Breast epithelium (tissue), 4 donors: ENCODE results near the gene PFN2. TPM values are rescaled to one million over a fixed set of nuclear protein-coding genes. Genes with fewer than 3 reads are reported as not detected.
"Not testable (repeated sequence)": the region's sequence is repeated elsewhere in the genome, so short reads cannot be mapped to it uniquely, and the experiment has no call there.

Experiments used
- DNase-seq, 2 donors: peaks; one replicate each; pipeline ENCODE4 v3.0.0-alpha.2; 2019; ENCODE audit warnings: low spot score in 2 of 2
- H3K27ac ChIP-seq, 2 donors: fragments of 200-600 bp; sonication (generic) in 1 of 2; one replicate each; pipeline ENCODE4 v1.5.1; 2016 to 2019; ENCODE audit warnings: mild to moderate bottlenecking in 1 of 2
- H3K27me3 ChIP-seq, 2 donors: fragments of 200-600 bp; sonication (generic) in 1 of 2; one replicate each; pipeline versions ENCODE4 v1.5.1 to v1.6.0; 2017 to 2019; ENCODE audit warnings: control low read depth in 1 of 2, mild to moderate bottlenecking in 1 of 2
- H3K36me3 ChIP-seq: fragments of 200-600 bp; one replicate; pipeline ENCODE4 v1.5.1; 2019
- H3K4me1 ChIP-seq, 2 donors: fragments of 200-600 bp; sonication (generic); one replicate each; pipeline ENCODE4 v1.5.1; 2016 to 2019; ENCODE audit warnings: control low read depth in 1 of 2
- H3K4me3 ChIP-seq, 3 donors: fragments of 200-600 bp; sonication (generic); 1 replicate in 2 of 3; 2 replicates in 1 of 3; pipeline ENCODE4 v1.5.1; 2016 to 2019; ENCODE audit warnings: mild to moderate bottlenecking in 3 of 3, moderate library complexity in 2 of 3
- H3K9me3 ChIP-seq, 2 donors: fragments of 200-600 bp; sonication (generic) in 1 of 2; one replicate each; pipeline ENCODE4 v1.5.1; 2016 to 2019; ENCODE audit warnings: control low read depth in 1 of 2
- CTCF ChIP-seq, 3 donors: fragments of 450-650 bp; IDR thresholded peaks; one replicate each; pipeline ENCODE4 v1.5.1; 2016 to 2017; ENCODE audit warnings: antibody characterized with exemption in 3 of 3, mild to moderate bottlenecking in 3 of 3, moderate library complexity in 3 of 3
- POLR2A ChIP-seq: fragments of 450-650 bp; IDR thresholded peaks from one replicate; pipeline ENCODE4 v1.6.1; 2016; ENCODE audit warnings: antibody characterized with exemption, mild to moderate bottlenecking, moderate library complexity
- POLR2AphosphoS5 ChIP-seq, 3 donors: sonication (generic); formaldehyde crosslinking; IDR thresholded peaks; one replicate each; pipeline ENCODE4 v1.6.1; 2017; ENCODE audit warnings: antibody characterized with exemption in 3 of 3
- intact Hi-C: fragments of 100-400 bp; cut with DNase I; formaldehyde crosslinking; loops from one replicate; pipeline ENCODE4 v1.15.1; 2023; ENCODE audit warnings: low total_unique reads
- total RNA-seq, 3 donors: library from RNA; depleted of rRNA; stranded (reverse); fragments of >200 nt; gene quantifications; one replicate each; pipeline ENCODE4 v1.1.0, GENCODE V29; 2016

PFN2 gene
- total RNA-seq, 3 donors from 2014 or later = 48.2 to 65.6 (median 49.8) TPM

- no peak for DNase-seq
- Histone ChIP-seq H3K4me3 (no peak overlapping the region), H3K4me1 (no peaks in the 10 kb centered on the region), H3K27me3 (no peaks in the 10 kb centered on the region), H3K36me3 (no peaks in the 10 kb centered on the region), H3K27ac (no peak overlapping the region), H3K9me3 (peaks cover 0 to 6% of the 10 kb centered on the region in 2 donors)
- TF ChIP-seq POLR2A (no peak), POLR2AphosphoS5 (IDR thresholded peaks at IDR 0.05) (no peak), CTCF (IDR thresholded peaks at IDR 0.05) (no peak)
- intact Hi-C loops = no loop called here
Observed at GRCh38 chr3:149949181-149949580, 21.5 kb downstream of the PFN2 start.

- no peak for DNase-seq
- H3K4me1 ChIP-seq = no peaks in the 10 kb centered on the region
- H3K27me3 ChIP-seq = no peaks in the 10 kb centered on the region
- intact Hi-C loops = no loop called here
- no peak overlapping the region for H3K4me3 ChIP-seq
- TF ChIP-seq POLR2AphosphoS5 (IDR thresholded peaks at IDR 0.05) (no peak), POLR2A (no peak), CTCF (IDR thresholded peaks at IDR 0.05) (no peak)
- H3K9me3 ChIP-seq = peaks cover 0 to 10% of the 10 kb centered on the region in 2 donors
- H3K27ac ChIP-seq = no peak overlapping the region
- no peaks in the 10 kb centered on the region for H3K36me3 ChIP-seq
Observed at GRCh38 chr3:149947231-149947630, 23.5 kb downstream of the PFN2 start.

GRCh38 chr3:149943966-149944365, 26.7 kb downstream of the PFN2 start:
- H3K27me3 ChIP-seq, DNase-seq, H3K4me1 ChIP-seq, H3K36me3 ChIP-seq, H3K27ac ChIP-seq, H3K4me3 ChIP-seq, intact Hi-C loops, H3K9me3 ChIP-seq: not testable (repeated sequence)

DNA sequence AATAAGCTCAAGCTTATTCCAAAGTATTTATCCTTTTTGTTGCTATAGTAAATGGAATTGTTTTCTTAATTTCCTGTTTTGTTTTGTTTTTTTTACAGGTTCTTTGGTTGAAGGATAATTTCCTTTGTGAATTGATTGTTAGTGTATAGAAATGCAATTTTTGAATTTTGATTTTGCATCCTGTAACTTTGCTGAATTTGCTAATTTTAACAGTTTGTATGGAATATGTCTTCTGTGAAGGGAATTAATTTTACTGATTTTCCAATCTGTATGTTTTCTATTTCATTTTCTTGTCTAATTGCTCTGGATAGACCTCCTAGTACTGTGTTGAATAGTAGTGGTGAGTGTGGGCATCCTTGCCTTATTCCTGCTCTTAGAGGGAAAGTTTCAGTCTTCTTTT, 28.3 kb downstream of the PFN2 start:
- peaks cover 0 to 10% of the 10 kb centered on the region in 2 donors for H3K9me3 ChIP-seq
- H3K27ac ChIP-seq = no peak overlapping the region
- H3K36me3 ChIP-seq = no peaks in the 10 kb centered on the region
- no peaks in the 10 kb centered on the region for H3K27me3 ChIP-seq
- TF ChIP-seq POLR2AphosphoS5 (IDR thresholded peaks at IDR 0.05) (no peak), CTCF (IDR thresholded peaks at IDR 0.05) (no peak), POLR2A (no peak)
- H3K4me1 ChIP-seq = no peaks in the 10 kb centered on the region
- intact Hi-C loops = no loop called here
- no peak for DNase-seq
- no peak overlapping the region for H3K4me3 ChIP-seq

- Histone ChIP-seq H3K27ac (no peak overlapping the region), H3K27me3 (no peaks in the 10 kb centered on the region), H3K9me3 (peaks cover 0 to 10% of the 10 kb centered on the region in 2 donors), H3K4me1 (no peaks in the 10 kb centered on the region), H3K36me3 (no peaks in the 10 kb centered on the region), H3K4me3 (no peak overlapping the region)
- no peak for DNase-seq
- TF ChIP-seq CTCF (IDR thresholded peaks at IDR 0.05) = no peak
- TF ChIP-seq POLR2A = no peak
- no peak for TF ChIP-seq POLR2AphosphoS5 (IDR thresholded peaks at IDR 0.05)
- intact Hi-C loops = no loop called here
Observed at GRCh38 chr3:149941946-149942345, 28.7 kb downstream of the PFN2 start.

GRCh38 chr3:149941186-149941585, 29.5 kb downstream of the PFN2 start:
- H3K4me3 ChIP-seq = no peak overlapping the region
- H3K27me3 ChIP-seq = no peaks in the 10 kb centered on the region
- no peaks in the 10 kb centered on the region for H3K36me3 ChIP-seq
- intact Hi-C loops = no loop called here
- no peak for TF ChIP-seq CTCF (IDR thresholded peaks at IDR 0.05)
- TF ChIP-seq POLR2A = no peak
- no peak for TF ChIP-seq POLR2AphosphoS5 (IDR thresholded peaks at IDR 0.05)
- no peaks in the 10 kb centered on the region for H3K4me1 ChIP-seq
- H3K27ac ChIP-seq = no peak overlapping the region
- DNase-seq = no peak
- H3K9me3 ChIP-seq = peaks cover 0 to 10% of the 10 kb centered on the region in 2 donors

- H3K27ac ChIP-seq, H3K27me3 ChIP-seq, intact Hi-C loops, H3K4me1 ChIP-seq, H3K36me3 ChIP-seq, H3K9me3 ChIP-seq, H3K4me3 ChIP-seq, DNase-seq: not testable (repeated sequence)
Observed at GRCh38 chr3:149938392-149939055, 32.2 kb downstream of the PFN2 start.
